Mammary epithelial cell (primary cell): Measurements from ENCODE around the gene CLEC4E.

Experiments
- EZH2 ChIP-seq: IDR thresholded peaks from 2 replicates; pipeline ENCODE4 v1.6.1; 2012; ENCODE audit warnings: low read length, inconsistent platforms, borderline replicate concordance
- TF ChIP-seq, protein P1 (sequence below), 2 donors: IDR thresholded peaks in 1 of 2; conservative IDR thresholded peaks in 1 of 2; 2 replicates each; pipeline ENCODE4 v1.5.1; 2011 to 2012; ENCODE audit warnings: inconsistent platforms in 2 of 2, low read length in 2 of 2, mild to moderate bottlenecking in 2 of 2, control low read depth in 1 of 2, low read depth in 1 of 2; ENCODE audit not compliant: insufficient read depth in 1 of 2; ENCODE audit errors: extremely low read depth in 1 of 2

DNA sequence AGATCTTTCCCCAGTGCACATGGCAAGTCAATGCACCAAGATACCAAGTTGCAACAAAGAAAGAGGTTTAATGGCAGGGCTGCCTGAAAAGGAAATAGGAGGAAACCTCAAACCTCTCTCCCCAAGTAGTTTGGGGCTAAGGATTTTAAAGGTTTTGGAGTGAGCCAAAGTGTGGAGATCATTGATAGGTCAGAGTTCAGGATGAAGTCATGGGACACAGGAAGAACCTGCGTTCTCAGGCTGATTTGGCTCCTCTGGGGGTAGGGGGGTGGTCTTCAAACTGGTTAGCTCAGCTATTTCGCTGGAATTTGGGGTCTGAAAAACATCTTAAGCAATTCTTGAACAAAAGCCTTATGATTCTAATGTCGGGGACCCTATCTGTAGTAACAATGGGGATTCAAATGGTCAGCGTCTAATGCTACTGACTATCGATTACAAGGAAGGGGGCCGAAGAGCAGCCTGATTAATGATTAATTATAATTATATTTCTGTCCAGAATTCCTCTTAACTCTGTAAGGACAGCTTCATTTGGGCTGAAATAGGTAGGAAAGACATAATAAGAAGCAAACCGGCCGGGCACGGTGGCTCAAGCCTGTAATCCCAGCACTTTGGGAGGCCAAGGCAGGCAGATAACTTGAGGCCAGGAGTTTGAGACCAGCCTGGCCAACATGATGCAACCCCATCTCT lies 40.5 kb upstream of the CLEC4E start:
- TF ChIP-seq, protein P1, sequence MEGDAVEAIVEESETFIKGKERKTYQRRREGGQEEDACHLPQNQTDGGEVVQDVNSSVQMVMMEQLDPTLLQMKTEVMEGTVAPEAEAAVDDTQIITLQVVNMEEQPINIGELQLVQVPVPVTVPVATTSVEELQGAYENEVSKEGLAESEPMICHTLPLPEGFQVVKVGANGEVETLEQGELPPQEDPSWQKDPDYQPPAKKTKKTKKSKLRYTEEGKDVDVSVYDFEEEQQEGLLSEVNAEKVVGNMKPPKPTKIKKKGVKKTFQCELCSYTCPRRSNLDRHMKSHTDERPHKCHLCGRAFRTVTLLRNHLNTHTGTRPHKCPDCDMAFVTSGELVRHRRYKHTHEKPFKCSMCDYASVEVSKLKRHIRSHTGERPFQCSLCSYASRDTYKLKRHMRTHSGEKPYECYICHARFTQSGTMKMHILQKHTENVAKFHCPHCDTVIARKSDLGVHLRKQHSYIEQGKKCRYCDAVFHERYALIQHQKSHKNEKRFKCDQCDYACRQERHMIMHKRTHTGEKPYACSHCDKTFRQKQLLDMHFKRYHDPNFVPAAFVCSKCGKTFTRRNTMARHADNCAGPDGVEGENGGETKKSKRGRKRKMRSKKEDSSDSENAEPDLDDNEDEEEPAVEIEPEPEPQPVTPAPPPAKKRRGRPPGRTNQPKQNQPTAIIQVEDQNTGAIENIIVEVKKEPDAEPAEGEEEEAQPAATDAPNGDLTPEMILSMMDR (conservative IDR thresholded peaks at IDR 0.05 in 1 of 2, IDR thresholded peaks at IDR 0.05 in 1 of 2; ENCODE audit: extremely low read depth in 1 of 2, insufficient read depth in 1 of 2, low read depth in 1 of 2, low read length in 2 of 2) = no peak
- no peak for TF ChIP-seq EZH2
